Upper lobe of right lung (tissue), 1 donor: ENCODE measurements around the gene TYRO3. TPM values are rescaled to one million over a fixed set of nuclear protein-coding genes. Genes with fewer than 3 reads are reported as not detected.
"Not testable (repeated sequence)": the region's sequence is repeated elsewhere in the genome, so short reads cannot be mapped to it uniquely, and the experiment has no call there.

ENCODE experiments used
- ATAC-seq: fragments of 200-7000 bp; cut with Tn5 transposase; one replicate; pipeline ENCODE4 v1.9.1; 2020; ENCODE audit warnings: mild to moderate bottlenecking, moderate library complexity
- DNase-seq: peaks from one replicate; pipeline ENCODE4 v3.0.0-alpha.2; 2020
- H3K27ac ChIP-seq: fragments of 200-600 bp; one replicate; pipeline ENCODE4 v1.8.0; 2022
- H3K27me3 ChIP-seq: fragments of 200-600 bp; one replicate; pipeline ENCODE4 v1.8.0; 2022; ENCODE audit warnings: mild to moderate bottlenecking
- H3K36me3 ChIP-seq: fragments of 200-600 bp; one replicate; pipeline ENCODE4 v1.8.0; 2022
- H3K4me1 ChIP-seq: fragments of 200-600 bp; one replicate; pipeline ENCODE4 v1.8.0; 2022
- H3K4me3 ChIP-seq: fragments of 200-600 bp; one replicate; pipeline ENCODE4 v1.8.0; 2022; ENCODE audit warnings: mild to moderate bottlenecking
- H3K9me3 ChIP-seq: fragments of 200-600 bp; one replicate; pipeline ENCODE4 v1.8.0; 2022
- intact Hi-C: fragments of 100-400 bp; cut with DNase I; formaldehyde crosslinking; loops from one replicate; pipeline ENCODE4 v1.11.0; 2022
- total RNA-seq: library from RNA; stranded (reverse); fragmentation: NEBNext Ultra II Directional; extraction: Animal tissue kit (Norgen Biotek cat#: 25700); gene quantifications from one replicate; pipeline ENCODE4 v1.2.1, GENCODE V29; 2021
- TF ChIP-seq, protein P1 (sequence below): fragments of 200-600 bp; IDR thresholded peaks from one replicate; pipeline ENCODE4 v1.8.0; 2022; ENCODE audit warnings: antibody characterized with exemption
- donor health status: DM: no; HTN: yes; CAD: no; lungs with severe emphysema.

TYRO3 gene
- total RNA-seq, 1 donor from 2014 or later, result 22.6 TPM

DNA sequence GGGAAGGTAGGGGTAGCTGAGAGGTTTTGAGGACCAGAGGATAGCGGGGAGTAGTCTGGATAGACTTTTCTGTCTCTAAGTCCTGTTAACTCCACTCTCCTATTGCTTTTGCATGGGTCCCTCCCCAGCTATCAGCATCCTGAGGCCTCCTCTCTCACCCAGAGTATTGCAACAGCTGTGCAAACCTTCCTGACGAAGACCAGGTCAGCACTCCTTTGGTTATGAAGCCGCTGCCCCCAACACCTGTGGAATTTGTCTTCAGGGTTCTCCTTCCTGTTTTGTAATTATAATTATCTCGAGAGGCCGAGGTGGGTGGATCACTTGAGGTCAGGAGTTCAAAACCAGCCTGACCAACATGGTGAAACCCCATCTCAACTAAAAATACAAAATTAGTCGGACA is 24.8 kb downstream of the TYRO3 start:
- no peaks in the 10 kb centered on the region for H3K27me3 ChIP-seq
- H3K4me1 ChIP-seq, result no peaks in the 10 kb centered on the region
- H3K27ac ChIP-seq, result no peak overlapping the region
- intact Hi-C loops, result no loop called here
- no peaks in the 10 kb centered on the region for H3K36me3 ChIP-seq
- H3K9me3 ChIP-seq, result no peaks in the 10 kb centered on the region
- no peak overlapping the region for H3K4me3 ChIP-seq
- TF ChIP-seq, protein P1, sequence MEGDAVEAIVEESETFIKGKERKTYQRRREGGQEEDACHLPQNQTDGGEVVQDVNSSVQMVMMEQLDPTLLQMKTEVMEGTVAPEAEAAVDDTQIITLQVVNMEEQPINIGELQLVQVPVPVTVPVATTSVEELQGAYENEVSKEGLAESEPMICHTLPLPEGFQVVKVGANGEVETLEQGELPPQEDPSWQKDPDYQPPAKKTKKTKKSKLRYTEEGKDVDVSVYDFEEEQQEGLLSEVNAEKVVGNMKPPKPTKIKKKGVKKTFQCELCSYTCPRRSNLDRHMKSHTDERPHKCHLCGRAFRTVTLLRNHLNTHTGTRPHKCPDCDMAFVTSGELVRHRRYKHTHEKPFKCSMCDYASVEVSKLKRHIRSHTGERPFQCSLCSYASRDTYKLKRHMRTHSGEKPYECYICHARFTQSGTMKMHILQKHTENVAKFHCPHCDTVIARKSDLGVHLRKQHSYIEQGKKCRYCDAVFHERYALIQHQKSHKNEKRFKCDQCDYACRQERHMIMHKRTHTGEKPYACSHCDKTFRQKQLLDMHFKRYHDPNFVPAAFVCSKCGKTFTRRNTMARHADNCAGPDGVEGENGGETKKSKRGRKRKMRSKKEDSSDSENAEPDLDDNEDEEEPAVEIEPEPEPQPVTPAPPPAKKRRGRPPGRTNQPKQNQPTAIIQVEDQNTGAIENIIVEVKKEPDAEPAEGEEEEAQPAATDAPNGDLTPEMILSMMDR, result no peak
- DNase-seq, result no peak
- ATAC-seq, result no peak

GRCh38 chr15:41584636-41585126 is 25.7 kb downstream of the TYRO3 start:
- H3K27me3 ChIP-seq, result no peaks in the 10 kb centered on the region
- TF ChIP-seq, protein P1, result no peak
- H3K27ac ChIP-seq, result peak overlapping the region; percentile 68
- ATAC-seq (no peak), DNase-seq (no peak)
- intact Hi-C loops, result no loop called here
- H3K4me1 ChIP-seq, result no peaks in the 10 kb centered on the region
- H3K36me3 ChIP-seq, result no peaks in the 10 kb centered on the region
- H3K9me3 ChIP-seq, result no peaks in the 10 kb centered on the region
- H3K4me3 ChIP-seq, result peak overlapping the region; percentile 51

- peak; percentile 78 for DNase-seq
- intact Hi-C loops, result no loop called here
- ATAC-seq, result peak; percentile 89
These were observed 26.4 kb downstream of the TYRO3 start for GRCh38 chr15:41585127-41586047.

GRCh38 chr15:41586531-41587282 is 27.7 kb downstream of the TYRO3 start:
- DNase-seq, H3K4me1 ChIP-seq, H3K36me3 ChIP-seq, H3K4me3 ChIP-seq, H3K27ac ChIP-seq, ATAC-seq, H3K9me3 ChIP-seq, H3K27me3 ChIP-seq, intact Hi-C loops: not testable (repeated sequence)

More at GRCh38 chr15:41585127-41586047, 26.4 kb downstream of the TYRO3 start:
- peak overlapping the region; percentile 68 for H3K27ac ChIP-seq
- H3K4me3 ChIP-seq, result peak overlapping the region; percentile 51
- no peaks in the 10 kb centered on the region for H3K4me1 ChIP-seq
- no peaks in the 10 kb centered on the region for H3K36me3 ChIP-seq
- H3K9me3 ChIP-seq, result no peaks in the 10 kb centered on the region
- TF ChIP-seq, protein P1, result no peak
- H3K27me3 ChIP-seq, result no peaks in the 10 kb centered on the region

DNA sequence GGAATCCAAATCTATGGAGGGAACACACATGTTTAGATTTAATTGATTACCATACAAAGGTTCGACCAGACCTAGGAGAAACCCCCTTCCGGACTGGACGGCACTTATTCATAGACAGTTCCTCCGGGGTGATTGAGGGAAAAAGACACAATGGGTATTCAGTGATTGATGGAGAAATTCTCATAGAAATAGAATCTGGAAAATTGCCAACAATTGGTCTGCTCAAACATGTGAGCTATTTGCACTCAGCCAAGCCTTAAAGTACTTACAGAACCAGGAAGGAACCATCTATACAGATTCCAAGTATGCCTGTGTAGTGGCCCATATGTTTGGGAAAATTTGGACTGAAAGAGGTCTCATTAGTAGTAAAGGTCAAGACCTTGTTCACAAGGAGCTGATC is 30.0 kb downstream of the TYRO3 start:
- intact Hi-C loops, H3K36me3 ChIP-seq, DNase-seq, H3K4me3 ChIP-seq, H3K4me1 ChIP-seq, H3K27me3 ChIP-seq, ATAC-seq, H3K9me3 ChIP-seq, H3K27ac ChIP-seq: not testable (repeated sequence)

DNA sequence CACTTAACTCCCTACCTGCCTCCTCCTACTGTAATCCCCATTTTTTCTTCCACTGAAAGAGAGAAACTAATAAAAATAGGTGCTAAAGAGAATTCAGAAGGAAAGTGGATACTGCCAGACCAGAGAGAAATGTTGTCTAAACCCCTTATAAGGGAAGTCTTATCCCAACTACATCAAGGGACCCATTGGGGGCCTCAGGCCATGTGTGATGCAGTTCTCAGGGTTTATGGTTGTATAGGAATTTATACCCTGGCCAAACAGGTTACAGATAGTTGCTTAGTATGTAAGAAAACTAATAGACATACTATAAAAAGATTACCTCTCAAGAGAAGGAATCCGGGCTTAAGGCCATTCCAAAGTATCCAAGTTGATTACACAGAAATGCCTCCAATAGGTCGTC is 30.6 kb downstream of the TYRO3 start:
- H3K36me3 ChIP-seq, H3K27ac ChIP-seq, H3K4me3 ChIP-seq, H3K9me3 ChIP-seq, H3K27me3 ChIP-seq, intact Hi-C loops, H3K4me1 ChIP-seq, DNase-seq, ATAC-seq: not testable (repeated sequence)

DNA sequence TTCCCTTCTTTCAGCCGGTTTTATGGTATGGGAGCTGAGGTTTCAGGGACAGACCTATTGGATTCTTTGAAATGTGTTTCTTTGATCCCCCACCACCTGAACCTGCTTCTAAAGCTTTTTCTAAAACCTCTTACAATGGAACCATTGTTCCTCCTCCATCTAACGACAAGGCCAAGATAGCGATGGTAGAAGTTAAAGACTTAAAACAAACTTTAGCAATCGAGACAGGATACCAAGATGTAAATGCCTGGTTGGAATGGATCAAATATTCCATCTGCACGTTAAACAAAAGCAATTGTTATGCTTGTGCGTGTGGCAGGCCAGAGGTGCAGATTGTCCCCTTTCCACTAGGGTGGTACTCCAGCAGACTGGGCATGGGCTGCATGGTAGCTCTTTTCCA is 32.2 kb downstream of the TYRO3 start:
- ATAC-seq, H3K4me1 ChIP-seq, H3K27ac ChIP-seq, DNase-seq, intact Hi-C loops, H3K36me3 ChIP-seq, H3K9me3 ChIP-seq, H3K4me3 ChIP-seq, H3K27me3 ChIP-seq: not testable (repeated sequence)

DNA sequence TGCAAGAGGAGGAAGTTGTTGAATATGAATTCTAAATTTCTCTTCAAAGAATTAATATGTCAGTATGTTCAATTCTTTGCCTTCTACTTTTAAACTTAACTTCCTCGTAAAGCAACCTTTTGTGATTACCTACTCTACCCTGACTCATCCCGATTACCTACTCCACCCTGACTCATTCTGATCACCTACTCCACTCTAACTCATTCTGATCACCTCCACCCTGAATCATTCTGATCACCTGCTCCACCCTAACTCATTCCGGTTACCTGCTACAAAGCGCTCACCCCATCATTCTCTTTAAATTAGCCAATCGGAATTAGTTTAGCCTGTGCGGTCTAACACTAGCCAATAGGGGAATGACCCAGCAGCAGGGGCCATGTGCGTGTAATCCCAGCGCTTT is 33.7 kb downstream of the TYRO3 start:
- ATAC-seq, intact Hi-C loops, H3K4me1 ChIP-seq: not testable (repeated sequence)

More for the DNA sequence above, 33.7 kb downstream of the TYRO3 start:
- H3K27ac ChIP-seq, H3K36me3 ChIP-seq, H3K27me3 ChIP-seq, H3K4me3 ChIP-seq, DNase-seq, H3K9me3 ChIP-seq: not testable (repeated sequence)
